Duodenal mucosa (tissue), 2 donors: ENCODE measurements around the gene TMEM100.

ENCODE experiments used
- H3K27ac ChIP-seq: one replicate; pipeline ENCODE4 v1.7.0; 2013; ENCODE audit warnings: low read depth, low read length
- H3K27me3 ChIP-seq, 2 donors: one replicate each; pipeline ENCODE4 v1.7.0; 2013; ENCODE audit warnings: low read length in 2 of 2, control low read depth in 1 of 2; ENCODE audit not compliant: insufficient read depth in 2 of 2, control insufficient read depth in 1 of 2
- H3K36me3 ChIP-seq, 2 donors: one replicate each; pipeline ENCODE4 v1.7.0; 2013; ENCODE audit warnings: low read length in 2 of 2, control low read depth in 1 of 2; ENCODE audit not compliant: insufficient read depth in 2 of 2, control insufficient read depth in 1 of 2
- H3K4me1 ChIP-seq, 2 donors: one replicate each; pipeline ENCODE4 v1.7.0; 2013; ENCODE audit warnings: low read length in 2 of 2, control low read depth in 1 of 2; ENCODE audit not compliant: insufficient read depth in 2 of 2, control insufficient read depth in 1 of 2
- H3K4me3 ChIP-seq, 2 donors: one replicate each; pipeline ENCODE4 v1.7.0; 2013; ENCODE audit warnings: low read length in 2 of 2, low read depth in 1 of 2
- H3K9ac ChIP-seq, 2 donors: one replicate each; pipeline ENCODE4 v1.7.0; 2013; ENCODE audit warnings: low read length in 2 of 2, low read depth in 1 of 2
- H3K9me3 ChIP-seq, 2 donors: one replicate each; pipeline ENCODE4 v1.7.0; 2013; ENCODE audit warnings: low read length in 2 of 2, control low read depth in 1 of 2; ENCODE audit not compliant: control insufficient read depth in 1 of 2

Gene TMEM100, protein sequence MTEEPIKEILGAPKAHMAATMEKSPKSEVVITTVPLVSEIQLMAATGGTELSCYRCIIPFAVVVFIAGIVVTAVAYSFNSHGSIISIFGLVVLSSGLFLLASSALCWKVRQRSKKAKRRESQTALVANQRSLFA

DNA sequence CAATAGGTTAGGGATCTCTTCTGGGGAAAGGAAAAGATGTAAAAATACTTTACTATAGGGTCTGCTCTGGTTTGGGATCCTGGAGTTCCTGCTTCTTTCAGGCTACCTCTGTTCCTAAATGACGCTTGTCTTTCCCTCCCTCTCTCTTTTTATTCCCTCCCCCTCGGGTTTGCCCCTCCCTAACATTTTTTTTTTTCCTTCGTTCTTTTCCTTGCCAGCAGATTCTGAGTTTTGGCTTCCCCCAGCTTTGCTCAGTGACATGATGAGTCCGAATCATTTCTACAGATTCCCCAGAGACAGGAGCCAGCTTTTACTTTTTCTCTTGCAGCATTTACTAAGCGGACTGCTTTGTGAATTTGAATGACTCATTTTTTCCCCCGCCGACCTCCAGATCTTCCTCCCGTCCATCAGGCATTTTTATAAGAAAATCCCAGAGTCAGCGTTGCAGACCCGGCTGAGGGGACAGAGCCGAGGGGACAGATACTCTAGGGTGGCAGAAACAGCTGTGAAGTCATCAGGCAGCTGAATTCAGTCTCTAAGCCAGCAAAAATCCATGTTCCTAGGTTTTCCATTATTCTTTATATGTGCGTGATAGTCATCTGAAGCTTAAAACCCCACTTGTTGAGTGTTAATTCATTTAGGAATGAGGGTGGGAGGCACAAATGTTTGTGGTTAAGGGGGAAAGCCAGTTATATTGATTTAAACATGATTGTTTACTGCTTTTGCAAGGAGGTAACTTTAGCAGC, at the start of gene TMEM100:
Gene TMEM100 (minus strand): TSS at position 123 of the 746 bp plus-strand sequence. CDS start 1,794 bp downstream, outside the sequence.
- Histone ChIP-seq H3K36me3 (no peaks in the 10 kb centered on the region), H3K4me3 (peak within 1 kb of the TSS; percentile 38 to 48), H3K9ac (peak within 1 kb of the TSS; percentile 3 to 7)

DNA sequence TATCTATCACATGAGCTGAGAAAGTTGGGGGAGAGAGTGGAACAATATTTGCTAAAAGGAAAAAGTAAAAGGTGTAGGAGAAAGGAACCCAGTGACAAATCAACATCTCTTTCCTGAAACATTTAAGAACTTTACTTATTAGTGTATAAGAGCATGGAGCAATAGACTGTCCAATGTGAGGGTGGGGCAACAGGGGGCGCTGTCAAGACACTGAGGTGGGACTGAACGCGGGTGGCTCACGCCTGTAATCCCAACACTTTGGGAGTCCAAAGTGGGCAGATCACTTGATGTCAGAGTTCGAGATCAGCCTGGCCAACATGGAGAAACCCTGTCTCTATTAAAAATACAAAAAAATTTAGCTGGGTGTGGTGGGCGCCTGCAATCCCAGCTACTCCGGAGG, 49.4 kb upstream of the TMEM100 start:
- Histone ChIP-seq H3K9me3 (no peaks in the 10 kb centered on the region), H3K36me3 (peaks cover 30 to 41% of the 10 kb centered on the region in 2 donors), H3K4me3 (no peak overlapping the region)

More for the DNA sequence above, at the start of gene TMEM100:
- Histone ChIP-seq H3K9me3 (no peaks in the 10 kb centered on the region), H3K4me1 (no peaks in the 10 kb centered on the region), H3K27me3 (peaks cover 8 to 18% of the 10 kb centered on the region in 2 donors), H3K27ac (no peak within 1 kb of the TSS)

DNA sequence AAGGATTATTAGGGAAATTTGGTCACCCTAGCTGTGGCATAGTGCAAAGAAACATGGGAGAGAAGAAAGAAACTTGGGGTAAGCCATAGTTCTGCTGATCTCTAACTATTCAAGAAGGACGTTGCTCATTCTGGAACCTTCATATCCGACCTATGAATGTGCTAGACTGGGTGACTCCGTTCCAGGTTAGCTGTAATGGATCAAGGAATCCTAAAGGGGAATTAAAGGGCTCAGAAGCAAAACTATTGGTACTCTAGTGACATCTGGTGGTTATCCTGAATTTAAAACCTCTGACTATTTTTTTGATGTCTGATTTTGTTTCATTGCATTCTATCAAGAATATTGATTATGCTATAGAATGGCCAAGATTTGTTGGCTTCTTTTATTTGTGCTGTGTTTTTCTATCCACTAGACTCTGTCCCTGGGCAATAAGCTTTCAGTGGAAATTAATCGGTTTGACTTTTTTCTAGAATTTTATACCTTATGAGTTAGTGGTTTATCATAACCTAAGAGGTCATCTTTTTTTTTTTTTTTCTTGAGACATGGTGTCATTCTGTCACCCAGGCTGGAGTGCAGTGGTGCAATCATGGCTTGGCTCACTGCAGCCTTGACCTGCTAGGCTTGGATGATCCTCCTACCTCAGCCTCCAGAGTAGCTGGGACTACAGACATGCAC, 47.7 kb upstream of the TMEM100 start:
- Histone ChIP-seq H3K9me3 (no peaks in the 10 kb centered on the region), H3K36me3 (peaks cover 17 to 32% of the 10 kb centered on the region in 2 donors), H3K4me1 (no peaks in the 10 kb centered on the region), H3K27me3 (no peaks in the 10 kb centered on the region), H3K4me3 (no peak overlapping the region), H3K27ac (no peak overlapping the region), H3K9ac (no peak overlapping the region)

More for the DNA sequence above, 49.4 kb upstream of the TMEM100 start:
- H3K27me3 ChIP-seq = no peaks in the 10 kb centered on the region
- no peak overlapping the region for H3K9ac ChIP-seq
- H3K4me1 ChIP-seq = no peaks in the 10 kb centered on the region
- no peak overlapping the region for H3K27ac ChIP-seq

DNA sequence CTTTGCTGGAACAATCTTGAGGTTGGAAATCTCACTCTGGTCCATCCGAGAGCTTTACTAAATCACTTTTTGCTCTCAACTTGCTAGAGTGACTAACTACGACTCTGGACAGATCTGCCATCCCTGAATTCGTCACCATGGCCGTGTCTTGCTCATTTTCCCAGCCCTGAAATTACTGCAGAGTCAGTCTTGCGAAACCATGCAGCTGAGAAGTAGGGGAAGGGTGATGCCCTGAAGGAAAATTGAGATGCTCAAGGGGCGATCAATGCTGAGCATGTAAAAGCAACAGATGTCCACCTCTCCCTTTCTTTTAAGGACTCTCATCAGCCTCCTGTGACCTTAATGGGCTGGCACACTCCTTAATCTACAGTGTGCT, 46.9 kb upstream of the TMEM100 start:
- Histone ChIP-seq H3K9me3 (no peaks in the 10 kb centered on the region), H3K4me3 (no peak overlapping the region), H3K4me1 (no peaks in the 10 kb centered on the region), H3K9ac (no peak overlapping the region), H3K27ac (no peak overlapping the region), H3K27me3 (no peaks in the 10 kb centered on the region), H3K36me3 (peaks cover 17 to 32% of the 10 kb centered on the region in 2 donors)

DNA sequence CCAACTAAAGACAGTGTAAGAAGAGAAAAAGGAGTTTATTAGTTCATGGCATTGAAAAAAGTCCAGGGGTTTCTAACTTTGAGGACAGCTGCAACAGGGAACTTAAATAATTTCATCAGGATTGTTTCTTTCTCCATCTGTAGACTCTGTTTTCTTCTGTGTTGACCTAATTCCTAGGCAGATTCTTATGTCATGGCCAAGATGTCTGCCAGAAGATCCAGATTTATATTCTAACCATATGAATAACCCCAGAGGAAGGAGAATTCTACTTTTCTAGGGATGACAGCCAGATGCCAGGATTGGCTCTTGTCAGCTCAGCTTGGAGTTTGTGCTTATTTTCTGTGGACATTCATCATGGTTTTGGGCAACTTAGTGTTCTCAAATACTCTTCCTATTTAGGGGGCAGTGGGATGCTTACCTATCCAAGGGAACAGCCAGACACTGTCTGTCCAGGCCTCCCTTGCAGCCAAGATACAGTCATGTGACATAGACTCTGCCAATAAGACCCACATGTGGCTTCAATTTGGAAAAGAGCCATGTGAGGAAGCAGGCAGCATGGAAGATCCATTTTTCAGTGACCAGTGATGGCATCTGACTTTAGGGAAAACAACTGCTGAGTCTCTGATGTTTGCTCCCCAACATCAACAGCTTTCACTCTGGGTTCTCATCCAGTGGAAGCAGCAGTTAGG, 46.4 kb upstream of the TMEM100 start:
- Histone ChIP-seq H3K4me3 (no peak overlapping the region), H3K27ac (no peak overlapping the region), H3K36me3 (peaks cover 13 to 31% of the 10 kb centered on the region in 2 donors), H3K9me3 (no peaks in the 10 kb centered on the region), H3K4me1 (no peaks in the 10 kb centered on the region), H3K27me3 (no peaks in the 10 kb centered on the region), H3K9ac (no peak overlapping the region)

DNA sequence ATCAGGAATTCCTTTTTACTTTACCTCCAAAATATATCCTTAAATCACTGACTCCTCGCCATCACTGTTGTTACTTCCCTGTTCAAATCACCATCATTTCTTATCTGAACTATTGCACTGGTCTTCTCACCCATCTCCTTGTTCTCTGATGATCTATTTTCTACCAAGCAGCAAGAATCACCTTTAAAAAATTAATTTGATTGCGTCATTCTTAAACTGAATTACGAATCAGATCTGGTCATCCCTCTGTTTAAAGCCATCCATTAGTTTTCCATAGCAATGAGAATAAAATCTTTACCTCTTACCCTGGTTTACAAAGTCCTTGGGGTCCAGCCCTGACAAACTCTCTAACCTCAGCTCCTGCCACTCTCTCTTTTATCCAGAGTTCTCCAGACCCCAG, 42.8 kb upstream of the TMEM100 start:
- Histone ChIP-seq H3K4me1 (peaks cover 0 to 5% of the 10 kb centered on the region in 2 donors), H3K27ac (no peak overlapping the region), H3K4me3 (no peak overlapping the region), H3K27me3 (no peaks in the 10 kb centered on the region), H3K9me3 (no peaks in the 10 kb centered on the region), H3K9ac (no peak overlapping the region), H3K36me3 (peaks cover 0 to 7% of the 10 kb centered on the region in 2 donors)

DNA sequence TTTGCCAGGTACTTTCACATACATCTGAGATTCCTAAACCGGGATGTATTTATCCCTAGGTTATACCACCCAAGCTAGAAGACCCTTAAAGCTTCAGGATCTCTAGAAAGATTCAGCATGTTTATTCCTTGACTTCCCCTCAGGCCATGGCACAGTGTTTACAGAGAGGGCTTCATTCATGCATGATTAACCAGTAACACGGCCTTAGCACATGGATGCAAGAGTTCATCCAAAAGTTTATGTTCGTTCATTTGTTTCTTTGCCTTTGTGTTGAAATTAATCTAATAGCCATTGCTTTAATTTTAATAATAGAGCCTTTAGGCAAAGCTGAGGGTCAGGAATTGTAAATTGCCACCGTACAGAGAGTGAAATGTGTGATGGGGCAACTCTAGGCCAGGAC, 41.9 kb upstream of the TMEM100 start:
- Histone ChIP-seq H3K4me3 (no peak overlapping the region), H3K9ac (no peak overlapping the region), H3K9me3 (no peaks in the 10 kb centered on the region), H3K36me3 (peaks cover 0 to 7% of the 10 kb centered on the region in 2 donors), H3K27me3 (no peaks in the 10 kb centered on the region), H3K27ac (no peak overlapping the region), H3K4me1 (peaks cover 0 to 5% of the 10 kb centered on the region in 2 donors)

DNA sequence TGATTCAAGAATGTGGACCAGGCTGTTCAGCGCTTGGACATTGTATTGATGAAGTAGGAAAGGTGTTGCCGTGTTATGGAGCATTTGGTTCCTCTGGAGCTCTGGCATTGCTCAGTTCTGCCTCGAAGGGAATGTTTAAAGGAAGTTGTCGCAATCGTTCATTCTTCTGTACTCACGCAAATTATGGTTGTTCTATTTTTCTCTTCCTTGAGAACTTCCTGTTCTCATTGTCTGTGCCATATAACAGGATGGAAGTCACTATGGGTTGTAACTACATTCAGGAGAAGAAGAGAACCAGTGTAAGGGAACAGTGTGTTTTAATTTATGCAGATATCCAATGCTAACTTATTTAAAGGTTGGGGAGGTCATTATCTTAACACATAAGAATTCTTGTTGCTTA, 41.2 kb upstream of the TMEM100 start:
- Histone ChIP-seq H3K9ac (no peak overlapping the region), H3K27ac (no peak overlapping the region), H3K27me3 (no peaks in the 10 kb centered on the region), H3K9me3 (no peaks in the 10 kb centered on the region), H3K4me3 (no peak overlapping the region), H3K36me3 (peaks cover 0 to 4% of the 10 kb centered on the region in 2 donors), H3K4me1 (peaks cover 0 to 5% of the 10 kb centered on the region in 2 donors)

DNA sequence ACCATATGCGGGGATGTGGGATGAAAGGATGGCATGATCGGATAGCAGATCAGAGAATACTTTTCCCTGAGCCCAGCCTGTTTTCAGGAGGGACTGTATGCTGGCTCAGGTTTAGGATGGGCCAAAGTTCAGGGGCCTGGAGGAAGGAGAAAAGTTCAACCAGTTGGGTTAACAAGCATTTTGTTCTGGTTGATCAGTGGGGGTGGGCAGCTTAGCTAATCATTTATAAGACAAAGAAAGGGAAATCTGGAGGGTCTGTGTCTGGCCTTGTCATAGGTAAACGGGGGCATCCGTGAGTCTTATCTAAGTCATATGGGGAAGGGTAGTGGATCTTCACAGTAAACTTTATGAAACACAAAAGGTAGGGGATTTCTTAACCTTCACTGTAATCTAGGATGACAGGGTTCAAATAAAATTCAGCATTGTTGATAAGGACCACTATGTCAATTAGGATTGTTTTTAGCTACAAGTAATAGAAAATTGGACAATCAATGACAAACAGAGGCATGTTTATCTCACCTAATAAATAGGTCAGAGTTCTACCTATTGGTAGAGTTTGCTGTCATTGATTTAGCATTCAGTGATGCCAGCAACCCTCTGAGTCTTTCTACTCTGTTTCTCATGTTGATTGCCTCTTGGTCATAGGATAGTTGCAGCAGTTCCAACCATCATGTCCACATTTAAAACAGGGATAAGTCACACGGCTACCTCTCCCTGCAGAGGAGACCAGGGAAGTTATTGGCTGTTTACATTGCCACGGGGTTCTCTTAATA, 39.6 kb upstream of the TMEM100 start:
- H3K27ac ChIP-seq = no peak overlapping the region
- no peaks in the 10 kb centered on the region for H3K27me3 ChIP-seq
- no peak overlapping the region for H3K4me3 ChIP-seq
- no peaks in the 10 kb centered on the region for H3K9me3 ChIP-seq
- no peaks in the 10 kb centered on the region for H3K36me3 ChIP-seq
- no peak overlapping the region for H3K9ac ChIP-seq
- peaks cover 0 to 5% of the 10 kb centered on the region in 2 donors for H3K4me1 ChIP-seq
